Gastroesophageal sphincter (tissue), 4 donors: ENCODE results near the gene UROC1. TPM values are rescaled to one million over a fixed set of nuclear protein-coding genes. Genes with fewer than 3 reads are reported as not detected.

Experiments
- ATAC-seq: fragments of 150-250 bp; one replicate; pipeline ENCODE4 v1.9.1; 2016; ENCODE audit warnings: mild to moderate bottlenecking, moderate library complexity
- H3K27ac ChIP-seq, 4 donors: fragments of 200-600 bp; sonication (generic) in 3 of 4; 1 replicate in 3 of 4; 2 replicates in 1 of 4; pipeline ENCODE4 v1.5.1; 2016 to 2019
- H3K27me3 ChIP-seq: fragments of 200-600 bp; sonication (generic); one replicate; pipeline ENCODE4 v1.5.1; 2019
- H3K36me3 ChIP-seq, 2 donors: fragments of 200-600 bp; sonication (generic); one replicate each; pipeline ENCODE4 v1.5.1; 2019; ENCODE audit warnings: control low read depth in 1 of 2
- H3K4me1 ChIP-seq, 3 donors: fragments of 200-600 bp; sonication (generic); 1 replicate in 2 of 3; 2 replicates in 1 of 3; pipeline ENCODE4 v1.5.1; 2016 to 2019; ENCODE audit warnings: control low read depth in 2 of 3
- H3K4me3 ChIP-seq, 2 donors: fragments of 200-600 bp; sonication (generic); one replicate each; pipeline ENCODE4 v1.5.1; 2019; ENCODE audit warnings: mild to moderate bottlenecking in 1 of 2, moderate library complexity in 1 of 2
- H3K9me3 ChIP-seq, 3 donors: fragments of 200-600 bp; sonication (generic); one replicate each; pipeline ENCODE4 v1.5.1; 2017 to 2019; ENCODE audit warnings: control low read depth in 2 of 3
- EP300 ChIP-seq: sonication (generic); formaldehyde crosslinking; IDR thresholded peaks from one replicate; pipeline ENCODE4 v1.6.1; 2017; ENCODE audit warnings: antibody characterized with exemption, mild to moderate bottlenecking
- POLR2A ChIP-seq, 2 donors: fragments of 450-650 bp; IDR thresholded peaks; one replicate each; pipeline ENCODE4 v1.6.1; 2017; ENCODE audit warnings: antibody characterized with exemption in 2 of 2, mild to moderate bottlenecking in 2 of 2, moderate library complexity in 1 of 2
- POLR2AphosphoS5 ChIP-seq: sonication (generic); formaldehyde crosslinking; IDR thresholded peaks from one replicate; pipeline ENCODE4 v1.6.1; 2017; ENCODE audit warnings: antibody characterized with exemption
- WGBS, 2 donors: methylation state at CpG; one replicate each; pipeline ENCODE4 v1.1.5; 2018; ENCODE audit warnings: low coverage in 1 of 2; 5-methylcytosine and 5-hydroxymethylcytosine counted together
- total RNA-seq, 4 donors: library from RNA; depleted of rRNA; stranded (reverse); fragments of >200 nt; gene quantifications; one replicate each; pipeline ENCODE4 v1.1.0, GENCODE V29; 2016
- TF ChIP-seq, protein P1 (sequence below), 4 experiments: fragments of 200-600 bp in 2 of 4; fragments of 450-650 bp in 2 of 4; sonication (generic) in 1 of 4; IDR thresholded peaks; one replicate each; pipeline ENCODE4 v1.5.1; 2017 to 2019; ENCODE audit warnings: antibody characterized with exemption in 4 of 4, mild to moderate bottlenecking in 2 of 4, moderate library complexity in 2 of 4

Gene UROC1
- total RNA-seq, 4 donors from 2014 or later = not detected

GRCh38 chr3:126464494-126464893 lies 53.1 kb downstream of the UROC1 start:
- WGBS, 2 donors = 17 to 59% methylated on average over 2 to 4 of the region's 4 CpGs
- Histone ChIP-seq H3K27me3 (no peaks in the 10 kb centered on the region), H3K4me1 (peaks cover 0 to 49% (median 0%) of the 10 kb centered on the region in 3 donors), H3K9me3 (no peaks in the 10 kb centered on the region), H3K4me3 (no peak overlapping the region), H3K27ac (no peak overlapping the region), H3K36me3 (peaks cover 0 to 100% of the 10 kb centered on the region in 2 donors)
- no peak for ATAC-seq
- TF ChIP-seq EP300 (no peak), POLR2A (IDR thresholded peaks at IDR 0.05) (no peak), POLR2AphosphoS5 (no peak)
- TF ChIP-seq, protein P1, sequence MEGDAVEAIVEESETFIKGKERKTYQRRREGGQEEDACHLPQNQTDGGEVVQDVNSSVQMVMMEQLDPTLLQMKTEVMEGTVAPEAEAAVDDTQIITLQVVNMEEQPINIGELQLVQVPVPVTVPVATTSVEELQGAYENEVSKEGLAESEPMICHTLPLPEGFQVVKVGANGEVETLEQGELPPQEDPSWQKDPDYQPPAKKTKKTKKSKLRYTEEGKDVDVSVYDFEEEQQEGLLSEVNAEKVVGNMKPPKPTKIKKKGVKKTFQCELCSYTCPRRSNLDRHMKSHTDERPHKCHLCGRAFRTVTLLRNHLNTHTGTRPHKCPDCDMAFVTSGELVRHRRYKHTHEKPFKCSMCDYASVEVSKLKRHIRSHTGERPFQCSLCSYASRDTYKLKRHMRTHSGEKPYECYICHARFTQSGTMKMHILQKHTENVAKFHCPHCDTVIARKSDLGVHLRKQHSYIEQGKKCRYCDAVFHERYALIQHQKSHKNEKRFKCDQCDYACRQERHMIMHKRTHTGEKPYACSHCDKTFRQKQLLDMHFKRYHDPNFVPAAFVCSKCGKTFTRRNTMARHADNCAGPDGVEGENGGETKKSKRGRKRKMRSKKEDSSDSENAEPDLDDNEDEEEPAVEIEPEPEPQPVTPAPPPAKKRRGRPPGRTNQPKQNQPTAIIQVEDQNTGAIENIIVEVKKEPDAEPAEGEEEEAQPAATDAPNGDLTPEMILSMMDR (IDR thresholded peaks at IDR 0.05) = no peak

- 62% methylated on average over 4 of the region's 4 CpGs; no CpG with 5 or more reads in 1 of the 2 donors for WGBS, 2 donors
- no peak for ATAC-seq
- H3K27me3 ChIP-seq = no peaks in the 10 kb centered on the region
- TF ChIP-seq POLR2AphosphoS5 (no peak), POLR2A (IDR thresholded peaks at IDR 0.05) (no peak), EP300 (no peak)
- TF ChIP-seq, protein P1 (IDR thresholded peaks at IDR 0.05) = no peak
- no peak overlapping the region for H3K27ac ChIP-seq
- H3K9me3 ChIP-seq = no peaks in the 10 kb centered on the region
- H3K4me3 ChIP-seq = no peak overlapping the region
- peaks cover 0 to 100% of the 10 kb centered on the region in 2 donors for H3K36me3 ChIP-seq
- peaks cover 0 to 44% (median 0%) of the 10 kb centered on the region in 3 donors for H3K4me1 ChIP-seq
Measured at GRCh38 chr3:126464093-126464492, 53.5 kb downstream of the UROC1 start.

- ATAC-seq = no peak
Measured at GRCh38 chr3:126463521-126463920, 54.1 kb downstream of the UROC1 start.

GRCh38 chr3:126461450-126462070 lies 56.0 kb downstream of the UROC1 start:
- Histone ChIP-seq H3K4me3 (no peak overlapping the region), H3K9me3 (no peaks in the 10 kb centered on the region), H3K4me1 (peaks cover 0 to 21% (median 0%) of the 10 kb centered on the region in 3 donors), H3K27me3 (no peaks in the 10 kb centered on the region), H3K36me3 (peaks cover 0 to 100% of the 10 kb centered on the region in 2 donors), H3K27ac (no peak overlapping the region)
- WGBS, 2 donors = 71 to 75% methylated on average over 1 of the region's 17 CpGs
- no peak for ATAC-seq
- no peak for TF ChIP-seq EP300
- TF ChIP-seq POLR2A (IDR thresholded peaks at IDR 0.05) = no peak
- TF ChIP-seq POLR2AphosphoS5 = no peak
- TF ChIP-seq, protein P1 (IDR thresholded peaks at IDR 0.05) = no peak

More at GRCh38 chr3:126463521-126463920, 54.1 kb downstream of the UROC1 start:
- H3K4me3 ChIP-seq = no peak overlapping the region
- peaks cover 0 to 40% (median 0%) of the 10 kb centered on the region in 3 donors for H3K4me1 ChIP-seq
- H3K27ac ChIP-seq = no peak overlapping the region
- H3K9me3 ChIP-seq = no peaks in the 10 kb centered on the region
- WGBS, 2 donors = 89 to 100% methylated on average over 2 of the region's 2 CpGs
- peaks cover 0 to 100% of the 10 kb centered on the region in 2 donors for H3K36me3 ChIP-seq
- no peaks in the 10 kb centered on the region for H3K27me3 ChIP-seq
- TF ChIP-seq POLR2AphosphoS5 = no peak
- no peak for TF ChIP-seq EP300
- no peak for TF ChIP-seq POLR2A (IDR thresholded peaks at IDR 0.05)
- TF ChIP-seq, protein P1 (IDR thresholded peaks at IDR 0.05) = no peak

DNA sequence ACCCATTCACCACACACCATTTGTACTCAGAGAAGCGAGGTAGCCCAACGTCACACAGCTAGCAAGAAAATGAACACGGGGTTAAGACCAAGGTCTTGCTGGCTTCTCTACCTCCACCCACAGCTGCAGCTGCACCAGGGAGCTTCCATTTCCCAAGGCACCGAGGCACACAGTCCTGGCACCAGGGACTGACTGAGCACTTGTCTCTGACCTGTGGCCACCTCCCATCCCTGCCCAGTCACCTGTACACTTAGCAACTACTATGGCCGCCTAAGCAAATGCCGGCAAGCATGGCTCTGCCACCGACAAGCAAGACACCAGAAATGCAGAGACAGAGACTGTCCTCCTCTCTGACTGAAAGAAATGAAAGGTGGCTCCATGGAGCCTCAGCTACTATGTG lies 57.2 kb downstream of the UROC1 start:
- Histone ChIP-seq H3K9me3 (no peaks in the 10 kb centered on the region), H3K4me1 (peaks cover 0 to 9% (median 0%) of the 10 kb centered on the region in 3 donors), H3K4me3 (no peak overlapping the region), H3K27me3 (no peaks in the 10 kb centered on the region), H3K27ac (no peak overlapping the region), H3K36me3 (peaks cover 0 to 100% of the 10 kb centered on the region in 2 donors)
- TF ChIP-seq, protein P1 (IDR thresholded peaks at IDR 0.05) = no peak
- no peak for TF ChIP-seq EP300
- TF ChIP-seq POLR2AphosphoS5 = no peak
- TF ChIP-seq POLR2A (IDR thresholded peaks at IDR 0.05) = no peak
- 65 to 67% methylated on average over 3 to 4 of the region's 7 CpGs for WGBS, 2 donors
- ATAC-seq = no peak
